H9 (cell line): ENCODE data around the gene TPCN2. TPM values are rescaled to one million over a fixed set of nuclear protein-coding genes. Genes with fewer than 3 reads are reported as not detected.

ENCODE experiments used
- DNase-seq: peaks from one replicate; pipeline ENCODE4 v3.0.0-alpha.2; 2017
- H2AFZ ChIP-seq: one replicate; pipeline ENCODE4 v1.6.1; 2013; ENCODE audit warnings: mild to moderate bottlenecking, low read length, control low read depth, moderate library complexity
- H2AK5ac ChIP-seq: 2 replicates; pipeline ENCODE4 v1.6.1; 2013; ENCODE audit warnings: low read length, control low read depth, mixed read lengths; ENCODE audit not compliant: insufficient read length
- H2BK120ac ChIP-seq: one replicate; pipeline ENCODE4 v1.6.1; 2013; ENCODE audit warnings: low read depth, mild to moderate bottlenecking, low read length, control low read depth, inconsistent platforms; ENCODE audit not compliant: poor library complexity, severe bottlenecking
- H2BK12ac ChIP-seq: 2 replicates; pipeline ENCODE4 v1.6.1; 2013; ENCODE audit warnings: low read length, control low read depth, mixed read lengths, low read depth; ENCODE audit not compliant: insufficient read length
- H2BK15ac ChIP-seq: 2 replicates; pipeline ENCODE4 v1.6.1; 2013; ENCODE audit warnings: low read depth, low read length, control low read depth
- H2BK20ac ChIP-seq: one replicate; pipeline ENCODE4 v1.6.1; 2013; ENCODE audit warnings: low read depth, mild to moderate bottlenecking, low read length, control low read depth, inconsistent platforms; ENCODE audit not compliant: poor library complexity, severe bottlenecking
- H2BK5ac ChIP-seq: 2 replicates; pipeline ENCODE4 v1.6.1; 2013; ENCODE audit warnings: low read length, control low read depth, mixed read lengths; ENCODE audit not compliant: insufficient read length
- H3K14ac ChIP-seq: 2 replicates; pipeline ENCODE4 v1.6.1; 2013; ENCODE audit warnings: low read length, control low read depth; ENCODE audit not compliant: insufficient read depth
- H3K18ac ChIP-seq: 2 replicates; pipeline ENCODE4 v1.6.1; 2013; ENCODE audit warnings: low read depth, mild to moderate bottlenecking, mixed read lengths, low read length, control low read depth; ENCODE audit not compliant: insufficient read length
- H3K23ac ChIP-seq: 2 replicates; pipeline ENCODE4 v1.6.1; 2013; ENCODE audit warnings: low read length, control low read depth, mixed read lengths, low read depth; ENCODE audit not compliant: insufficient read length
- H3K23me2 ChIP-seq: 2 replicates; pipeline ENCODE4 v1.6.1; 2013; ENCODE audit warnings: low read depth, mild to moderate bottlenecking, mixed read lengths, low read length, control low read depth; ENCODE audit not compliant: insufficient read length, poor library complexity, severe bottlenecking
- H3K27ac ChIP-seq: 2 replicates; pipeline ENCODE4 v1.5.1; 2013; ENCODE audit warnings: low read length, control low read depth, mixed read lengths, low read depth; ENCODE audit not compliant: insufficient read length
- H3K27me3 ChIP-seq: 2 replicates; pipeline ENCODE4 v1.6.1; 2013; ENCODE audit warnings: low read length, control low read depth, inconsistent platforms; ENCODE audit not compliant: insufficient read depth
- H3K4ac ChIP-seq: 2 replicates; pipeline ENCODE4 v1.6.1; 2013; ENCODE audit warnings: low read depth, mild to moderate bottlenecking, control low read depth, inconsistent platforms, low read length, moderate library complexity
- H3K4me1 ChIP-seq: 2 replicates; pipeline ENCODE4 v1.6.1; 2013; ENCODE audit warnings: low read length, control low read depth, inconsistent platforms; ENCODE audit not compliant: insufficient read depth
- H3K4me2 ChIP-seq: 2 replicates; pipeline ENCODE4 v1.6.1; 2013; ENCODE audit warnings: low read length, control low read depth, mixed read lengths; ENCODE audit not compliant: insufficient read length, insufficient read depth
- H3K56ac ChIP-seq: 2 replicates; pipeline ENCODE4 v1.6.1; 2013; ENCODE audit warnings: low read depth, mild to moderate bottlenecking, mixed read lengths, low read length, control low read depth; ENCODE audit not compliant: insufficient read length
- H3K79me1 ChIP-seq: 2 replicates; pipeline ENCODE4 v1.6.1; 2013; ENCODE audit warnings: low read depth, mild to moderate bottlenecking, moderate library complexity, low read length, control low read depth, inconsistent platforms; ENCODE audit not compliant: insufficient read depth, poor library complexity, severe bottlenecking
- H3K79me2 ChIP-seq: 2 replicates; pipeline ENCODE4 v1.6.1; 2013; ENCODE audit warnings: low read length, control low read depth, inconsistent platforms; ENCODE audit not compliant: insufficient read depth
- H3K9ac ChIP-seq: 2 replicates; pipeline ENCODE4 v1.6.1; 2013; ENCODE audit warnings: low read length, control low read depth, mixed read lengths; ENCODE audit not compliant: insufficient read length; ENCODE audit errors: extremely low read depth
- H3K9me3 ChIP-seq: one replicate; pipeline ENCODE4 v1.6.1; 2013; ENCODE audit warnings: low read depth, low read length, inconsistent platforms; ENCODE audit not compliant: control insufficient read depth
- H3T11ph ChIP-seq: one replicate; pipeline ENCODE4 v1.6.1; 2013; ENCODE audit warnings: mild to moderate bottlenecking, low read length, control low read depth, inconsistent platforms
- H4K20me1 ChIP-seq: one replicate; pipeline ENCODE4 v1.6.1; 2013; ENCODE audit not compliant: control insufficient read depth, insufficient read length, insufficient read depth
- H4K5ac ChIP-seq: 2 replicates; pipeline ENCODE4 v1.6.1; 2013; ENCODE audit warnings: low read depth, mild to moderate bottlenecking, mixed read lengths, low read length, control low read depth; ENCODE audit not compliant: insufficient read length
- H4K8ac ChIP-seq: replicated peaks from 2 replicates; pipeline ENCODE4 v1.6.1; 2013; ENCODE audit warnings: low read length, control low read depth, mixed read lengths, low read depth; ENCODE audit not compliant: insufficient read length
- H4K91ac ChIP-seq: 2 replicates; pipeline ENCODE4 v1.6.1; 2013; ENCODE audit warnings: low read depth, mild to moderate bottlenecking, moderate library complexity, mixed read lengths, low read length, control low read depth; ENCODE audit not compliant: insufficient read length
- H3K27ac Mint-ChIP-seq, 3 experiments: 2 replicates in 2 of 3; 3 replicates in 1 of 3; pipeline ENCODE4 v1.8.0; 2020 to 2021; ENCODE audit warnings: mixed read lengths in 3 of 3, mild to moderate bottlenecking in 1 of 3, moderate library complexity in 1 of 3
- H3K27me3 Mint-ChIP-seq: 2 replicates; pipeline ENCODE4 v1.8.0; 2021; ENCODE audit warnings: low read depth, mild to moderate bottlenecking, moderate library complexity, mixed read lengths
- H3K36me3 Mint-ChIP-seq, 3 experiments: 2 replicates in 2 of 3; 3 replicates in 1 of 3; pipeline ENCODE4 v1.8.0; 2020 to 2021; ENCODE audit warnings: low read depth in 3 of 3, mixed read lengths in 3 of 3; ENCODE audit not compliant: insufficient read depth in 1 of 3
- H3K4me1 Mint-ChIP-seq, 2 experiments: 2 replicates each; pipeline ENCODE4 v1.8.0; 2020; ENCODE audit warnings: mixed read lengths in 2 of 2
- H3K4me3 Mint-ChIP-seq, 2 experiments: 2 replicates in 1 of 2; 3 replicates in 1 of 2; pipeline ENCODE4 v1.8.0; 2020 to 2021; ENCODE audit warnings: mild to moderate bottlenecking in 2 of 2, mixed read lengths in 2 of 2, moderate library complexity in 1 of 2
- H3K9me3 Mint-ChIP-seq, 2 experiments: 2 replicates in 1 of 2; 3 replicates in 1 of 2; pipeline ENCODE4 v1.8.0; 2020; ENCODE audit warnings: mild to moderate bottlenecking in 2 of 2, mixed read lengths in 2 of 2, moderate library complexity in 1 of 2
- CTCF ChIP-seq: fragments of 200-600 bp; sonication (generic); conservative IDR thresholded peaks from 3 replicates; pipeline ENCODE4 v1.8.0; 2021; ENCODE audit warnings: antibody characterized with exemption, mild to moderate bottlenecking
- WGBS: extraction: QIAGEN DNeasy Blood & Tissue Kit; methylation state at CpG from one replicate; pipeline ENCODE4 v1.1.7; 2013; ENCODE audit warnings: missing lambda C conversion rate, low lambda C conversion rate, mixed read lengths; ENCODE audit not compliant: insufficient read length; ENCODE audit errors: extremely low coverage; 5-methylcytosine and 5-hydroxymethylcytosine counted together
- total RNA-seq: library from RNA; stranded (reverse); gene quantifications from 2 replicates; pipeline ENCODE4 v1.2.1, GENCODE V29; 2021

The TPCN2 gene
- total RNA-seq, 1 experiment from 2014 or later: 16.8 TPM

- Histone ChIP-seq H3K27ac (no peak overlapping the region), H2BK20ac (no peak overlapping the region), H3K79me1 (no peaks in the 10 kb centered on the region), H3K27me3 (no peaks in the 10 kb centered on the region), H3K79me2 (no peaks in the 10 kb centered on the region), H3K4me2 (no peak overlapping the region), H3K4ac (no peak overlapping the region), H3T11ph (no peak overlapping the region), H3K9me3 (no peaks in the 10 kb centered on the region), H3K56ac (no peak overlapping the region), H3K9ac (no peak overlapping the region), H3K23ac (no peak overlapping the region), H2AFZ (no peak overlapping the region), H4K91ac (no peak overlapping the region), H3K4me1 (no peaks in the 10 kb centered on the region), H3K18ac (no peak overlapping the region), H2BK120ac (no peak overlapping the region), H2BK15ac (no peak overlapping the region), H4K20me1 (no peaks in the 10 kb centered on the region), H2AK5ac (no peak overlapping the region), H2BK12ac (no peak overlapping the region), H3K14ac (no peak overlapping the region), H4K5ac (no peak overlapping the region), H3K23me2 (no peaks in the 10 kb centered on the region), H2BK5ac (no peak overlapping the region), H4K8ac (no peak overlapping the region)
- H3K27me3 Mint-ChIP-seq: no peaks in the 10 kb centered on the region
- no peak for TF ChIP-seq CTCF
- H3K27ac Mint-ChIP-seq: no peak overlapping the region
- WGBS: no CpG with 5 or more reads among the region's 11 CpGs
- H3K4me1 Mint-ChIP-seq: peaks cover 5 to 9% of the 10 kb centered on the region in 2 experiments; a peak in 3 of 4 replicates
- no peak overlapping the region for H3K4me3 Mint-ChIP-seq
- no peaks in the 10 kb centered on the region for H3K9me3 Mint-ChIP-seq
- H3K36me3 Mint-ChIP-seq: peaks cover 9 to 43% (median 38%) of the 10 kb centered on the region in 3 experiments
- no peak for DNase-seq
Measured at GRCh38 chr11:69087133-69087524, 38.4 kb downstream of the TPCN2 start.
